ENCODE results near the gene CENPT. TPM values are rescaled to one million over a fixed set of nuclear protein-coding genes. Genes with fewer than 3 reads are reported as not detected.
A peak's percentile ranks its signal among the peaks of the same experiment; 100 is the strongest.

CENPT gene
- total and polyA plus RNA-seq, 10 of the 15 experiments (the other 5 are each of a cell fraction or from before 2014, with no cell fraction given), result 1.1 to 45.7 (median 24.5) TPM

DNA sequence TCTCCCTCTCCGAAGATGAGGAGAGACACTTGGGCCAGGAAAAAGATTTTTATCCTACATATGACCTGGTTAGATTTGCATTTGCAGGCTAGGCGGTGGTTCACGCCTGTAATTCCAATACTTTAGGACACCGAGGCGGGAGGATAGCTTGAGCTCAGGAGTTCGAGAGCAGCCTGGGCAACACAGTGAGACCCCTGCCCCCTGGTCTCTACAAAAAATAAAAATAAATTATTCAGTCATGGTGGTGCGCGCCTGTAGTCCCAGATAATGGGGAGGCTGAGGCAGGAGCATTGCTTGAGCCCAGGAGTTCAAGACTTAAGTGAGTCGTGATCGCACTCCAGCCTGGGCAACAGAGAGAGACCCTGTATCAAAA lies 13.3 kb downstream of the CENPT start:
- no peaks in the 10 kb centered on the region for H3K27me3 ChIP-seq (replicated peaks in 1 of 2; ENCODE audit: control insufficient read depth in 2 of 2, insufficient read depth in 2 of 2, low read length in 1 of 2)
- ChIA-PET CTCF (interaction anchor here (1.1 to 2.2 kb wide), 8 partner anchors 9 to 312 kb away, joined by 3 to 31 read pairs (median 5); partner anchors contain the start of genes NUTF2, RANBP10 and TSNAXIP1), SMC1A (ENCODE audit: uncharacterized antibody, unreplicated experiment) (interaction anchor here (0.9 to 1.9 kb wide), 6 partner anchors 10 to 313 kb away, joined by 3 to 10 read pairs (median 3); partner anchors contain the start of gene NUTF2), POLR2A (interaction anchor here (0.8 to 2.0 kb wide), 5 partner anchors 11 to 116 kb away, joined by 3 to 29 read pairs (median 3); partner anchors contain the start of genes NUTF2 and PSMB10), RAD21 (ENCODE audit: unreplicated experiment) (interaction anchor here (0.7 to 1.4 kb wide), 6 partner anchors 11 to 115 kb away, joined by 3 to 9 read pairs (median 5); partner anchors contain the start of genes GFOD2, PSMB10, RANBP10 and TSNAXIP1)
- H3K79me2 ChIP-seq (ENCODE audit: control insufficient read depth, insufficient read depth, low read length), result peaks cover 13% of the 10 kb centered on the region
- H3K9ac ChIP-seq (ENCODE audit: control insufficient read depth, insufficient read depth, low read length), result peak overlapping the region; percentile 87; the same call in 1 of the 2 replicates
- 84% methylated on average over 10 of the region's 10 CpGs for WGBS (ENCODE audit: insufficient coverage, insufficient replicate concordance, low lambda C conversion rate, missing lambda C conversion rate)
- H3K4me2 ChIP-seq (ENCODE audit: control insufficient read depth, insufficient read depth), result peak overlapping the region; percentile 90
- in situ Hi-C loops (cut with MboI) (no loop called here), intact Hi-C loops (cut with micrococcal nuclease; ENCODE audit: unreplicated experiment) (no loop called here)
- H3K27ac ChIP-seq (ENCODE audit: control insufficient read depth, insufficient read depth), result no peak overlapping the region
- no peak for ATAC-seq
- peaks cover 2 to 5% of the 10 kb centered on the region in 2 experiments; a peak in 3 of 4 replicates for H3K36me3 ChIP-seq (ENCODE audit: control insufficient read depth in 2 of 2, insufficient read depth in 2 of 2, low read length in 1 of 2)
- no peak for FAIRE-seq
- no TSS peak for BruUV-seq (replicated peaks)
- peaks cover 7% of the 10 kb centered on the region for H3K4me1 ChIP-seq (ENCODE audit: control insufficient read depth, insufficient read depth, low read length)
- no peaks in the 10 kb centered on the region for H4K20me1 ChIP-seq (ENCODE audit: control insufficient read depth, insufficient read depth)
- peak overlapping the region; percentile 99 for H2AFZ ChIP-seq (ENCODE audit: control insufficient read depth, low read depth, low read length)
- no peak for DNase-seq (ENCODE audit: low read depth, low spot score)
- no peak for TF ChIP-seq EGR1 (IDR thresholded peaks at IDR 0.05; ENCODE audit: borderline replicate concordance in 1 of 2, low read depth in 2 of 2, low read length in 2 of 2)
- TF ChIP-seq, protein P1, sequence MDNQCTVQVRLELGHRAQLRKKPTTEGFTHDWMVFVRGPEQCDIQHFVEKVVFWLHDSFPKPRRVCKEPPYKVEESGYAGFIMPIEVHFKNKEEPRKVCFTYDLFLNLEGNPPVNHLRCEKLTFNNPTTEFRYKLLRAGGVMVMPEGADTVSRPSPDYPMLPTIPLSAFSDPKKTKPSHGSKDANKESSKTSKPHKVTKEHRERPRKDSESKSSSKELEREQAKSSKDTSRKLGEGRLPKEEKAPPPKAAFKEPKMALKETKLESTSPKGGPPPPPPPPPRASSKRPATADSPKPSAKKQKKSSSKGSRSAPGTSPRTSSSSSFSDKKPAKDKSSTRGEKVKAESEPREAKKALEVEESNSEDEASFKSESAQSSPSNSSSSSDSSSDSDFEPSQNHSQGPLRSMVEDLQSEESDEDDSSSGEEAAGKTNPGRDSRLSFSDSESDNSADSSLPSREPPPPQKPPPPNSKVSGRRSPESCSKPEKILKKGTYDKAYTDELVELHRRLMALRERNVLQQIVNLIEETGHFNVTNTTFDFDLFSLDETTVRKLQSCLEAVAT (IDR thresholded peaks at IDR 0.05), result no peak
- TF ChIP-seq SMAD1 (IDR thresholded peaks at IDR 0.05; ENCODE audit: low read depth, partially characterized antibody), result no peak
- no peak for TF ChIP-seq CBX3 (IDR thresholded peaks at IDR 0.05; ENCODE audit: borderline replicate concordance, low read depth)
- no peaks in the 10 kb centered on the region for H3K9me3 ChIP-seq (replicated peaks; ENCODE audit: control insufficient read depth, insufficient read depth, low read length)
- H3K4me3 ChIP-seq, result peak overlapping the region; percentile 91

Data from GM12878 (cell line).